HEK293 (cell line): Measurements from ENCODE around the gene SYNE2.

Source experiments
- CTCF ChIA-PET: fragments of 350-600 bp; formaldehyde crosslinking; extraction: SDS; loops from one replicate; lab custom pipeline; 2021; ENCODE audit warnings: antibody characterized with exemption; lab: Yijun Ruan, JAX
- POLR2A ChIA-PET: fragments of 300-600 bp; formaldehyde crosslinking; extraction: SDS; loops from one replicate; lab custom pipeline; 2020; ENCODE audit warnings: antibody characterized with exemption, inconsistent platforms; lab: Yijun Ruan, JAX
- H3K27ac ChIP-seq: fragments of 200-500 bp; sonication (Bioruptor generic); 2 replicates; pipeline ENCODE4 v1.5.1; 2014; ENCODE audit warnings: low read depth, low read length, control low read depth, inconsistent platforms; ENCODE audit errors: extremely low read depth
- H3K36me3 ChIP-seq, 2 experiments: fragments of 200-500 bp in 1 of 2; sonication (Bioruptor generic) in 1 of 2; 1 replicate in 1 of 2; 2 replicates in 1 of 2; pipeline ENCODE4 v1.5.1; 2014 to 2017; ENCODE audit warnings: inconsistent platforms in 2 of 2, low read length in 2 of 2; ENCODE audit not compliant: control insufficient read depth in 2 of 2, insufficient read depth in 1 of 2
- H3K4me1 ChIP-seq: fragments of 200-500 bp; sonication (Bioruptor generic); 2 replicates; pipeline ENCODE4 v1.5.1; 2014; ENCODE audit warnings: mild to moderate bottlenecking, low read length, inconsistent platforms; ENCODE audit not compliant: control insufficient read depth, insufficient read depth
- H3K4me3 ChIP-seq: 2 replicates; pipeline ENCODE4 v1.5.1; 2011; ENCODE audit warnings: low read depth, mild to moderate bottlenecking, control low read depth, low read length, moderate library complexity
- H3K9me3 ChIP-seq: fragments of 200-500 bp; sonication (Bioruptor generic); 2 replicates; pipeline ENCODE4 v1.5.1; 2014; ENCODE audit warnings: low read depth, low read length, inconsistent platforms; ENCODE audit not compliant: control insufficient read depth, insufficient read depth
- OVOL3 ChIP-seq: fragments of 450-650 bp; formaldehyde crosslinking; IDR thresholded peaks from 2 replicates; pipeline ENCODE4 v1.5.1; 2016; ENCODE audit warnings: missing biosample characterization, missing genetic modification characterization
- PBX3 ChIP-seq: sonication (generic); formaldehyde crosslinking; IDR thresholded peaks from 2 replicates; pipeline ENCODE4 v1.8.1; 2022; ENCODE audit warnings: mild to moderate bottlenecking, moderate library complexity, missing genetic modification reagents
- ZEB2 ChIP-seq: fragments of 450-650 bp; formaldehyde crosslinking; IDR thresholded peaks from 2 replicates; pipeline ENCODE4 v1.5.1; 2016; ENCODE audit warnings: missing biosample characterization, missing genetic modification characterization
- ZNF112 ChIP-seq: fragments of 450-650 bp; formaldehyde crosslinking; IDR thresholded peaks from 2 replicates; pipeline ENCODE4 v1.5.0; 2017; ENCODE audit warnings: missing biosample characterization, missing genetic modification characterization
- ZNF155 ChIP-seq: fragments of 450-650 bp; formaldehyde crosslinking; IDR thresholded peaks from 2 replicates; pipeline ENCODE4 v1.5.1; 2016; ENCODE audit warnings: missing biosample characterization, missing genetic modification characterization
- ZNF169 ChIP-seq: fragments of 450-650 bp; formaldehyde crosslinking; IDR thresholded peaks from 2 replicates; pipeline ENCODE4 v1.5.1; 2016; ENCODE audit warnings: missing biosample characterization, missing genetic modification characterization
- ZNF214 ChIP-seq: fragments of 450-650 bp; formaldehyde crosslinking; IDR thresholded peaks from 2 replicates; pipeline ENCODE4 v1.5.1; 2017; ENCODE audit warnings: missing biosample characterization, mild to moderate bottlenecking, missing genetic modification characterization, borderline replicate concordance
- ZNF292 ChIP-seq: fragments of 450-650 bp; formaldehyde crosslinking; IDR thresholded peaks from 2 replicates; pipeline ENCODE4 v1.5.1; 2016; ENCODE audit warnings: low read depth, missing biosample characterization, missing genetic modification characterization, borderline replicate concordance
- ZNF473 ChIP-seq: fragments of 450-650 bp; formaldehyde crosslinking; IDR thresholded peaks from 2 replicates; pipeline ENCODE4 v1.5.1; 2017; ENCODE audit warnings: missing biosample characterization, missing genetic modification characterization
- ZNF488 ChIP-seq: fragments of 450-650 bp; formaldehyde crosslinking; IDR thresholded peaks from 2 replicates; pipeline ENCODE4 v1.5.1; 2016; ENCODE audit warnings: missing biosample characterization, missing genetic modification characterization
- ZNF501 ChIP-seq: fragments of 450-650 bp; formaldehyde crosslinking; IDR thresholded peaks from 2 replicates; pipeline ENCODE4 v1.5.1; 2016; ENCODE audit warnings: missing biosample characterization, missing genetic modification characterization
- ZNF518A ChIP-seq: fragments of 450-650 bp; formaldehyde crosslinking; conservative IDR thresholded peaks from 2 replicates; pipeline ENCODE4 v1.5.1; 2016; ENCODE audit warnings: low read depth, missing biosample characterization, missing genetic modification characterization
- ZNF768 ChIP-seq: fragments of 450-650 bp; formaldehyde crosslinking; IDR thresholded peaks from 2 replicates; pipeline ENCODE4 v1.5.1; 2018; ENCODE audit warnings: missing biosample characterization, mild to moderate bottlenecking, missing genetic modification characterization
- ZSCAN18 ChIP-seq: fragments of 450-650 bp; formaldehyde crosslinking; IDR thresholded peaks from 2 replicates; pipeline ENCODE4 v1.5.1; 2016; ENCODE audit warnings: missing biosample characterization, missing genetic modification characterization

The SYNE2 gene

GRCh38 chr14:64126548-64126947, 273.7 kb downstream of the SYNE2 start (continued):
- TF ChIP-seq ZNF518A (tag by site-specific recombination): no peak

GRCh38 chr14:64137657-64138290, 285.0 kb downstream of the SYNE2 start:
- ChIA-PET CTCF (interaction anchor here (0.5 to 2.0 kb wide), 6 partner anchors 13 to 340 kb away, joined by 3 to 4 read pairs (median 4); no protein-coding TSS in a partner anchor), POLR2A (interaction anchor here (1.2 kb wide), 1 partner anchor 10 kb away, joined by 3 read pairs; no protein-coding TSS in a partner anchor)
- Histone ChIP-seq H3K4me1 (no peaks in the 10 kb centered on the region), H3K4me3 (no peak overlapping the region), H3K36me3 (peaks cover 37 to 53% of the 10 kb centered on the region in 2 experiments), H3K9me3 (no peaks in the 10 kb centered on the region), H3K27ac (no peak overlapping the region)
- TF ChIP-seq ZNF473 (tag by site-specific recombination): no peak
- TF ChIP-seq ZNF169 (tag by site-specific recombination): no peak
- no peak for TF ChIP-seq ZSCAN18 (tag by site-specific recombination)
- no peak for TF ChIP-seq ZNF292 (tag by site-specific recombination)
- TF ChIP-seq ZNF501: no peak
- no peak for TF ChIP-seq ZEB2 (tag by site-specific recombination)
- TF ChIP-seq PBX3 (CRISPR knock-in tag): no peak
- TF ChIP-seq ZNF488: no peak
- no peak for TF ChIP-seq ZNF768 (tag by site-specific recombination)
- TF ChIP-seq ZNF214 (tag by site-specific recombination): no peak
- TF ChIP-seq ZNF112 (tag by site-specific recombination): no peak
- no peak for TF ChIP-seq ZNF155 (tag by site-specific recombination)
- no peak for TF ChIP-seq OVOL3 (tag by site-specific recombination)
